GM19351 (cell line): ENCODE data around the gene PRKN.

ENCODE experiments used
- ATAC-seq: cut with Tn5 transposase; IDR thresholded peaks from one replicate; pipeline ENCODE4 v1.9.1; 2021; ENCODE audit warnings: mild to moderate bottlenecking, moderate library complexity; ENCODE audit not compliant: unreplicated experiment

PRKN gene

DNA sequence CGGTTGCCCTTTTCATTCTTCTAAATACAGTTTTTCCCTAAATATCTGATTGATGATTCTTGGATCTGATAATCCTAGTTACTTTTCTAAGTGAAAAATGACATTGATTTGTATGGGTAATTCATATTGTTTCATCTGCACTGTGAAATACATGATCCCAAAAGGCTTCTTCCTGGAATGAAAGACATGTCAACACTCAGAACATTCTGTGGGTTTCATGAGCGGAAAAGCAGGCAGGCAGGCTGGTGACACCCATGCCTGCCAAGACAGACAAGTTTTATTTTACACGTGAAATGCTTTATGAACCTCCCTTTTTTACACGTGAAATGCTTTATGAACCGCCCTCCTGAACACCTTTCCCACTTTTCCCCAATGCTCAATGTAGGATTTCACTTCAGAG, 105.0 kb downstream of the PRKN start:
- ATAC-seq = no peak

DNA sequence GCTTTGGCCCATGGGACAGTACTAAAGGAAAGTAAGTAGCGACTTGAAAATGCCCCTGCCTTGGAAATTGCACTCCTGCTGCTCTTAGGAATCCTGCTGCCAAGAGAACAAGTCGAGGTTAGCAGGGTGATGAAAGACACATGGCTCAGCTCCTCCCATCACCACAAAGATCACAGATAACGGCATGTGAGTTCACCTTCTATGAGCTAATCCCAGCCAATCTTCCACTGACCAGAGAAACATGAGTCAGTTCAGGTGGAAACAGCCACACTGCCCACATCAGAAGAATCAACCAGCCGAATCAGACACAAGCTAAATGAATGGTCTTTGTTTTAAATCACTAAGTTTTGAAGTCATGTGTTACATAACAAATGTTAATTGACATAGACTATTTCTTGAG, 106.3 kb downstream of the PRKN start:
- ATAC-seq = no peak

DNA sequence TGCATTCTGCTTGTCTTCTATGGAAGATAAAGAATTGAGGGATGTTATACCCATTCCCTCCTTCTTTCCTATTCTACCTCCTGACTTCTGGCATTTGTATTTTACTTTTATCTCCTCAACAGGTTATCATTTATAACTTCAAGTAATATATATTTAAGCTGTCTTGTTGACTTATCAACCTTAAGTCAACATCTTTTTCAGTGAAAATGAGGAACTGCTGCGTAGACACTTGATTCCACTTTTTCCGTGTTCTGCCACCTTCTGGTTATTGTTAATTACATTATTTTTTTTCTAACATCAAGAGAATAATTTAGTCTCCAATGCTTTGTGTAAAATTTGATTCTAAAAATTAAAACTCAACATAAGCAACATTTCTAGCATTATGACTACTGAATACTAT, 107.5 kb downstream of the PRKN start:
- ATAC-seq = no peak

DNA sequence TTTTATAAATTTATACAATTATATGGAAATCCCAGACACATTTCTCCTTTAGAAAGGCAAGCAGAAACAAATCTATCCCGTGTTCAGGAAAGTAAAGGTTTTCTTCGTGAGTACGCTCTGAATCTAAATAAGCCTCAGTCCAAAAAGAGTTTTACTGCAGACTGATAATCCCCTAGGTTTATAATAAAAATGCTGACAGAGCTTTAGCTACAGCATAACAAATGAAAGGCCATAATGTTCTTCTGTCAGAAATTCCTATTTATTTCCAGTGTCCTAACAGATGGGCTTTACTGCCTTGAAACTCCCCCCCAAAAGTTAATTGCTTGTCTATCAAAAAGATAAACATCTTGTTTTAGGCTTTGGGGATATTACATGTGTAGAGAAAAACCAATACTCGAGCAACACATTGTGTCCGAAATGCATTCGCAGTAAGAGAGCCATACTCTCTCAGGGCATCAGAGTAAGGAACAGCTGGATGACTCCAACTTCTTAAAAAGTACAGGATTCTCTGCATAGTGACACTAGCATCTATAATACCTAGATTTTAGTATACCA, 109.0 kb downstream of the PRKN start:
- no peak for ATAC-seq

DNA sequence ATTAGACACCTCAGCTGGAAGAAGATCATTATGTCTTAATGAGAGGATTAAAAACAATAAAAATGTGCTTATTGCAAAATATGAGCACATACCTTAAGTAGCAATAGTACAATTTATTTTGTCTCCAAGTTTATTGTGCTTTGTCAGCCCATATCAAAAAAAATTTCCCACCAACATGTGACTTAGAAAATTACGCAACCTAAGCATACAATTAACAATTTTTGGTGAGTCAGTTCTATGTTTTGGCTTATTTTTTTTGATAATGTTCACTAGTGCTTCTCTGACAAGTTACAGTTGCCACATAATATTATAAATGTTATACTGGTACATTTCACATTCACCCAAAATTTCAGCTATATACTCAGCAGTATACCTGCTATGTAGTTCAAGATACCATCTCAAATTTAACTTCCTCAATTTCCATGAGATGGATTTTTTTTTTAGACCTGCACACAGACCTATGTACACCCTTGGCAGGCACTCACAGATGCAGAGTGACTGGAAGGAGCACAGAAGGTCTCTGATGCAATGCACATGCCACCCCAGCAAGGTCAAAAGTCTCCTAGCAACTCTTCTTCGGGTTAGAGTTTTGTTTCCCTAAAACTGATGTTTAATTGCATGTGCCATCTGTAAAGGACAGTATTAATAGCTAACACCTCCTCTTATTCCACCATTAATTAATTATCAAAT, 112.4 kb downstream of the PRKN start:
- ATAC-seq = no peak

DNA sequence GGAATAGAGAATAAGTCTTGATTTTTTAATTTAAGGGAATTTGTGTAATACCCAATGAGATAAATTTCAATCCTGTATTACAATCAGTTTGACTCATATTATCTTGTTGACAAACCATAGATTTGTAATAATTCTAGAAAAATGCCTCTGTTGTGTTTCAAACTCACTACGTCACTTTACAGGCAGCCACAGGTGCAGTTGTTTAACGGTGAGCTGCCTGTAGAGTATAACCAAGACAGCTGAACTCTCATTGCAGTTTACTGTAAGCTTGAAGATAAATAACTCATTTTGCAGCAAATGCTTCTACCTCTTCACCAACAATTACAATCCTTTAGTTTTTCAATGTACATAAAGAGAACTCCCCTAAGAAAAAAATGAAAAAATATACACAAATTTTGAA, 114.3 kb downstream of the PRKN start:
- ATAC-seq = no peak

DNA sequence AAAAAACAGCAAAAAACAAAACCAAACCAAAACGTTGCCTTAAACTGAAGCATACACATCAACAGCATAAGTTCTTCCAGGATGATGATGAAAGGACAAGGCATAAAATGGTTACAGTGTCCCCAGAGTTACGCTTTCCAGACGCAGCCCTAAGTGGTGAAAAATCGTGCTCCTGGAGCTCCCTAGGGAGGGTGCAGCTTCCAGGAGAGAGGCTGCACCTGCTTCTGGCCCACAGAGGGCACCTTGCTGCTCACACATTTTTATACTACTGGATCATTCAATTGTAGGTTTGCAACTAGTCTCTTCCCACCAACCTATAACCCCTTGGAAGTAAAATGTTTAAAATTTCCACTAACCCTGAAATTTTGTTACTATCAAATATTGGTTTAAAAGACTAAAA, 115.0 kb downstream of the PRKN start:
- no peak for ATAC-seq

DNA sequence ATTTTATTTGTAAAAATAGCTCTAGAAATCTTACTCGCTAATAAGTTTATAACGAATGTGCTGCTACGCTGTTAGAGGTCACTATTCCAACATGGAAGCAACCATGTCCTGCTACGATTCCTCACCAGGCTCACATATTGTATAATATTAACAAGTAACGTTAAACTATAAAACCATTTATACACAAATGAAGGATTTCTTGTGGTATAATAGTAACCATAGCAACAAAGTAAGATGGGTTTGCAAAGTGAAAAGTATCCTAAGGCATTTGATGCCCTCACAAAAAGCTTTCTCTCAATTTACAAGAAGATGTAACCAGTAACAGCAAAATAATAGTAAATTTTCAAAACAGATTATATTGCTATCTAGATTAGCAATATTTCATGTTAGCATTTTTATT, 117.2 kb downstream of the PRKN start:
- no peak for ATAC-seq

DNA sequence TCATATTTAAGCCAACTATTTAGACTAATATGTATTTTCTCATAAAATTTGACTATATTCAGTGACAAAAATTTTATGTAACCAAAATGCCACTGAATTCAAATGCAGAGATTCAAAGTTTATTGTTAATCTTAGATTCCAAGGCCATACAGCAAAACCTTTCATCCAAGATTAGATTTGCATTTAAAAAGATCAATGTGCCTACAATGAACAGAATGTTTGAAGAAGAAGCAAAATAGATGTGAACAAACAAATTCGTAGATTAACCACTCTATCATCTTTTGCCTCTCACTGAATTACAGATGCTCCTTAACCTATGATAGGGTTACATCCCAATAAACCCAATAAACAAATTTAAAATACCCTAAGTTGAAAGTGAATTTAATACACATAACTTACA, 121.7 kb downstream of the PRKN start:
- ATAC-seq = no peak

DNA sequence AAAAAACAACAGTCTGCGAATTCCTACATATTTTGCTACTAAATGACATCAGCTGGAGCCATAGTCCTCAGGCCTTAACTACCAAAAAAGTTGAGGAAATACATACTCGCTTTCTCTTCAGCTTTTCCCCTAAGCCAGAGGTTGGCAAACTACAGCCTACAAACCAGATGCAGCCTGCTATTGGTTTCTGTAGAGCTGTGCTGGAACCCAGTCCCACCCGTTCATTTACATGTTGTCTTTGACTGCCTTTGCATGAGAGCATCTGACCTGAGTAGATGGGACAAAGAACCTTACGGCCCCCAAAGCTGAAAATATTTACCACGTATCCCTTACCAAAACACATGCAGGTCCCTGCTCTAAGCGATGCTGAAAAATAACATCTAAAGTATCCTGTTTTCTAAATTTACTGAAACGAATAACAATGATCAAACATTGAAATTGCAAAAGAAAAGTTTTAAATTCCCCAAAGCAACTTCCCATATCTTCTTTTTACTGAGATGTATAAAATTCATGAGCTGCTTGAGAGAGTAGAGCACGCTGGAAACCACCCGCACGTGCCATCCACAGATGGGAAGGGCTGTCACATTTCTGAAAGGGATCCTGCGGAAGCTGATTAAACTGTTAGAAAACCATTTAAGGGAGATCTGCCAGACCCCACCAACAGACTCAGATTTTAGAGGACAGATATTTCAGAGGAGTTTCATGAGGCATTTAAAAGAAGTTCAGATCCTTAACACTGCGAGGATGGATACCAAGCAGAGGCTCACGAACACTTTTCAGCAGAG, 124.1 kb downstream of the PRKN start:
- no peak for ATAC-seq

DNA sequence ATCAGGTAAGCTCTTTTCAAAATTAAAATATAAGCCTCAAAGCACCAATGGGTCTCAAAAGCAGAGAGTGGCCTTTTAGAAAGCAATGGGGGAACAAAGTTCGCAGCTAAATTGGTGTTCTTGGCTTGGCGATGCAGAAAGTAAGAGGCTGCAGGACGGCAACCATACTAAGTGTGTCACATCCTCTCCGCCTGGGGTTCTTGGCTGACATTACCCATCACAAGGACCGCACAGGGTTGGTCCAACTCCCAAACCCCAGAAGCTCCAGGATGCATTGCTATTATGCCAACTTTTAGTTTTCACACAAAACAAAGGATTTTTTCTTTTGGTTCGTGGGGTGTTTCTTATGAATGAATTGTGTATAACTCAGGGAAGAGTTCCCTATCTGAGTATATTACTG, 124.8 kb downstream of the PRKN start:
- ATAC-seq = no peak

DNA sequence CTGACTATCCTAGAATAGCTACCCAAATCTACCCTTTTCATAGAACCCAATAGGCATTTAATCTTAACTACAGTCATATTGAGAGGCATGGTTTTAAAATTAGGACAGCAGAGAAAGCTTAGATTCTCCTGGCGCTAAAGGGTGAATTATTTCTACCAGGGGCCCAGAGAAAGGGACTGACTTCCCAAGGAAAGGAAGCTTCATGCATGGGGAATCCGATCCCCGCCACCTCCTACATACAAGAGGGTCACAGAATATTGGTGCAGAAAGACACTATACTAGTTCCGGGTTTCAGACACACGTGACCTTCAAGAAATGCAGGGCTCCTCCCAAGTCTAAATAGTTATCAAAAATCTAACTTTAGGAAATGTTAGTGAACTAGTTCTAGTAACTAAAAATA, 130.9 kb downstream of the PRKN start:
- ATAC-seq = no peak

DNA sequence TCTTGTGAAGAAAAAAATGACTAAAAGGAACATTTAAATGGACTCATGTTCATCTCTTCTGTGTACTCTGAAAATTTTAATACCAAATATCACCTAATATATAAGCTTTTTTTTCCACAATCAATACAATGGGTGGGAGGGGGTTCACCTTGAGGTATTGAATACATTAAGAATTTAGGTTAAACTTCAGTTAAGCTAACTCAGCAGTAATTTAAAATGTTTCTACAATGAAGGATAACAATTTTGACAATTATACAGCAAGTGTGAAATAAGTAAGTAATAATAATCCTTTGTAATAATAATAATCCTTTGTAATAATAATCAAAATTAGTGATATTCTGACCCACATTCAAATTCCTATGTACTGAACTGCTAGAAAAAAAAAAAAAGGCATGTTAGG, 136.0 kb downstream of the PRKN start:
- no peak for ATAC-seq

DNA sequence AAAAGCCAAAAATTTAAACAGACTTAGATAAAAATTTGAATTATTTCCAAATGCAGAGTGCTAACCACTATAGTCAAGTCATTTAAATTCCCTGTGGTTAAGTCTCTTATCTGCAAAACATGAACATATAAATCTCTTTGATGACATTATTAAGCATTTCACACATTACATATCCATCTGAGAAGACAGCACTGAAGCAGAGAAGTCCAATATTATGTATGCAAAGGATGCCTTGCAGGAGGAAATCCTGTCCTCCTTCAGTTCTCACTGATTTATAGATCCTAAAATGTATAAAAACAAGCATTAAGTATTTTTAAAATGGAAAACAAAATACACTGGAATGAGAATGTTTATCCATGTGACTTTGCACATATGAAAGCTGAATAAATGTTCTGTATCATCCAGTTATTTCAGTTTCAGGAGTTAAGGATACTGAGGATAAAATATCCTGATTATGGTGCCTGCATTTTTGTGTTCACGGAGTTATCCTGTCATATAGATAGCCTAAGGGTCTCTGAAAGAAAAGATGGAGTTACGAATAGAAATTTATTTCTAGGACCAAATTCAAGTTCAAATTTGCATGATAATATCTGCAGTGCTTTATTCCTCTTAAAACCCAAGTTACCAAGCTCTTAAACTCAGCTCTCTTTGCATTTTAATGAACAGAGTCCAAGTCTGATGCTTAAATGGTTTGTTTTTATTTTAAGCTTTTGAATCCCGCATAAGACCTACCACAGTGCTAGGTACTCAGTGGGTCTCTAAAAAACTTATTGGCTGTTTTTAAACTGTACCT, 145.4 kb downstream of the PRKN start:
- ATAC-seq = no peak

DNA sequence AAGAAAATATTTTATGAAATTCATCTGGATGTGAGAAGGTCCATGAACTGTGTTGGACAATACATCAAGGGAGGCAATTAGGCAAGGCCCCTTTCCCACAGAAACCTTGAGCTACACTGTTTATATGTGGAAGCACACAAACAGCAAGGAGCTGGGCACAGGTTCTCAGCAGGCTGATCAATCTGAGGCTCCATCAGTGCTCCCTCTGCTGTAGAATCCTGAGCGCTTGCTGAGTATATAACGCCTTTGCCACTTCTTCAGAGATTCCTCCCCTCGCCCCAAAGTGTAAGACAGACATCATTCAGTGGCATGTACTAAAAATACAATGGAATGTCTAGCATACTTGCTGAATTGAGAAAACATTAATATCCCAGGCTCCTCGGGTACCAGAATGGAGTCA, 146.9 kb downstream of the PRKN start:
- ATAC-seq = no peak

DNA sequence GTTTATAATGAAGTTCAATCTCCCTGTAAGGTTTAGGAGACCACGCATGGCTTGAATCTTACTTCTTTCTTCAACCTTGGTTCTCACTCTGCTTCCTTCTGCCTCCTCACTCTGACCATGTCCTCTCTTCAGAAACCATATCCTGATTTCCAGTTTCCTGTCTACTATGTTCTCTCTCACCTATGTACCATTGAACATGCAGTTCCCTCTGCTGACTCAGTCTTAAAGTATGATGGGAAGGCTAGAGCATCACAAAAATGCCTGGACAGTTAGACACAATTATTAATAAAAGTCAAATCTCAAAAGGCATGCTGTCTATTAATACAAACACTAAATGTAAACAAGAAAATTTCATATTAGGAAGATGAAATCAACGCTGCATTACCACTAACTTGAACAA, 151.6 kb downstream of the PRKN start:
- no peak for ATAC-seq

DNA sequence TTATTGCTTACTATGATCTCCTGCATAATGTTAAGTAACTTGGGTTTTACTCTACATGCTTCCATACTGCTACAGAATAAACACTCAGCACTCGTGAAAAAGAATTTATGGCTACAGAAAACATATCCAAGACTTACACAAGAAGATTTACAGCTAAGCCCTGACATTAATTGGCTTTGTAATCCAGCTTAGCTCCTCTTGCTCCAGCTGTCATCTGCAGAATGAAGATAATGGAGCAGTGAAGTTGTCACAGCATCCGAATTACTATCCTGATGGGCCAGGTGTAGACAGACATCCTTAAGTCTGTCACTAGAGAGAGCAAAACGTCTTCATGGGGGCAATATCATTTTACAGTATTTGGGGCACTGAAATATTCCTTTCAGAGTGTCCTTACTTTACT, 155.3 kb downstream of the PRKN start:
- no peak for ATAC-seq

DNA sequence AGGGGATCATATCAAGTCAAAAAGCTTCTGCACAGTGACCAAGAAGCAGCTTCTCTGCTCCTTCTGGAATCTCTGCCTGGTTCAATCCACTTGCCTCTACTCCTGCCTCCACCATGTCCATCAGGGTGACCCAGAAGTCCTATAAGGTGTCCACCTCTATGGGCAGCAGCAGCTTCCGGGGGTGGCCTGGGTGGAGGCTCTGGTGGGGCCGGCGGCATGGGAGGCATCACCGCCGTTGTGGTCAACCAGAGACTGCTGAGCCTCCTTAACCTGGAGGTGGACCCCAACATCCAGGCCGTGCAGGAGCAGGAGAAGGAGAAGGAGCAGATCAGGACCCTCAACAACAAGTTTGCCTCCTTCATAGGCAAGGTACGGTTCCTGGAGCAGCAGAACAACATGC, 159.3 kb downstream of the PRKN start:
- ATAC-seq = no peak

DNA sequence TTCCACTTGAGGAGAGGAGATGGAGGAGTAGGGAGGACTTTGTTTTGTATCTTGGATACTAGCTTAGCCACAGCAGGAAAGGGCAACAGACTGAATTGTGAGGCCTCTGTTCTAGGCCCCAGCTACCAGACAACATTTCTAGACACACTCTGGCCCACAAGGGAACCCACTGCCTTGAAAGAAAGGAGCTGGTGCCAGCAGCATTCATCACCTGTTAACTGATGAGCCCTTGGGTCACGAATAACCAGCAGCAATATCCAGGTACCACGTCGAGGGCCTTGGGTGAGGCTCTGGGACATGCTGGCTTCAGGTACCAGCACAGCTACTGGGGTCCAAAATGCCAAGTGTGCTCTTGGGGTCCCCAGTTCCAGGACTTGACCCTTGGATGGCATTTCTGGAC, 165.5 kb downstream of the PRKN start:
- no peak for ATAC-seq

DNA sequence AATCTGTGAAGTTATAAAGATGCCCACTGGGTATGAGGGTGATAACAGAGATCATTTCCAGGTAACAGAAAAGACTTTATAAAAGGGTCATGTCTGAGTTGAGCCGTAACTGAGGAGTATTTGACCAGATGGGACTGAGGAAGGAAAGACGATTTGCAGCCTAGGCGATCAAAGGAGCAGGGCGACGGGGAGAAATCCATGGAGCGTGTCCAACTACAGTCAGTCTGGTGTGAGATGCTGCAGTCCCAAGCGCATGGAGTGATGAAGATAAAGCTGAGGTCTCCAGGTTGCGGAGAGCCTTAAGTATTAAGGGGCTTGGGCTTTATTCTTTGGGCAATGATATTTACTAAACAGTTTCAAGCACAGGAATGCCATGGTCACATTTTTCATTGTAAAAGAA, 166.7 kb downstream of the PRKN start:
- ATAC-seq = no peak

DNA sequence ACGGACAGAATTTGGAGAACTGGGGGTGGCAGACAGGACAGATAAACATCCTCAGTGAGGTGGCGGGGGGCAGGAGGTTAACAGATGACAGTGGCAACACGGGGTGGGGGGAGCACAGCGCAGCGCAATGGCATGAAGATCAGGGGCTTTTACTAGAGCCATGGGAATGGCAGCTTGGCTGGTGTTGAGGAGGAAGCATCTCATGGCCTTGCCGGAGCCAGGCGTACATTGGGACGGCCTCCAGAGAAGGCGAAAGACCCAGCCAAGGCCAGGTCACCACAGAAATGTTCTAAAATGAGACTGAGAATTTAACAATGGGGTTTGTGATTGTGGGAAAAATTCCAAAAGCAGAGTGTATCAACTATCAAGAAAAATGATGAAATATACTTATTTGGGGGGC, 173.0 kb downstream of the PRKN start:
- no peak for ATAC-seq

DNA sequence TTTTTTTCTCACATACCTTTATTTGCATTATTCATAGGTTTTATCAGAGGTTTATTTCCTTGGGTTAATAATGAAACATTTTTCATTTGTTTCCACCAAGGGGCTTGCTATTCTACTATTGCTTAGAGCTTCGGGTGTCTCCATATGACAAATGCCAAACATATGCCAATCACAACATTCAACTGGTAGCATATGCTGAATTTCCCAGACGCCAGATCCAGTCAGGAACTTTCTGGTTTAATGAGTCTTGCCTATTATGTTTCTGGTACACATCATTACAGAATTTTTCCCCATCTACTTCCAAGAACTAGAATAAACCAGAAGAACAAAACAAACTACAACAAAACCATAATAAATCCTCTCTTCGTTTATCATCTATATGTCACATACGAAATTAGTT, 180.7 kb downstream of the PRKN start:
- no peak for ATAC-seq
